Activated CD4-positive, alpha-beta T cell treated with anti-CD3 and anti-CD28 coated beads for 36 hours (primary cell): ENCODE results near the gene YTHDC2. TPM values are rescaled to one million over a fixed set of nuclear protein-coding genes. Genes with fewer than 3 reads are reported as not detected.
"Not testable (repeated sequence)": the region's sequence is repeated elsewhere in the genome, so short reads cannot be mapped to it uniquely, and the experiment has no call there.

ENCODE experiments used
- ATAC-seq: fragments of 200-7000 bp; cut with Tn5 transposase; one replicate; pipeline ENCODE4 v1.10.0; 2021; ENCODE audit warnings: mild to moderate bottlenecking, moderate library complexity
- CTCF ChIA-PET: fragments of 350-600 bp; sonication (Branson Sonifier 250); formaldehyde crosslinking; loops from one replicate; lab custom pipeline; 2021; ENCODE audit warnings: antibody characterized with exemption; lab: Charles Lee
- POLR2A ChIA-PET: fragments of 350-600 bp; sonication (Branson Sonifier 250); formaldehyde crosslinking; loops from one replicate; lab custom pipeline; 2021; ENCODE audit warnings: antibody characterized with exemption, inconsistent platforms; lab: Charles Lee
- DNase-seq: peaks from one replicate; pipeline ENCODE4 v3.0.0-alpha.2; 2020
- H3K27ac Mint-ChIP-seq: one replicate; pipeline ENCODE4 v1.8.0; 2021; ENCODE audit warnings: mixed read lengths
- H3K27me3 Mint-ChIP-seq: one replicate; pipeline ENCODE4 v1.8.0; 2021; ENCODE audit warnings: mixed read lengths
- H3K36me3 Mint-ChIP-seq: one replicate; pipeline ENCODE4 v1.8.0; 2021; ENCODE audit warnings: low read depth, mixed read lengths
- H3K4me1 Mint-ChIP-seq: one replicate; pipeline ENCODE4 v1.8.0; 2021; ENCODE audit warnings: mixed read lengths
- H3K4me3 Mint-ChIP-seq: one replicate; pipeline ENCODE4 v1.8.0; 2021; ENCODE audit warnings: mild to moderate bottlenecking, moderate library complexity, mixed read lengths
- H3K9me3 Mint-ChIP-seq: one replicate; pipeline ENCODE4 v1.8.0; 2021; ENCODE audit warnings: low read depth, mixed read lengths
- intact Hi-C, 2 experiments: fragments of 100-400 bp; cut with DNase I in 1 of 2; cut with micrococcal nuclease in 1 of 2; formaldehyde crosslinking; loops; one replicate each; pipeline versions ENCODE4 v1.14.2 to v1.15.1; 2022 to 2024; cut with DNase I, micrococcal nuclease
- total RNA-seq, 2 experiments: library from RNA; stranded (reverse); gene quantifications; one replicate each; pipeline ENCODE4 v1.2.3, GENCODE V29; 2021

The YTHDC2 gene
- total RNA-seq, 2 experiments from 2014 or later, result 19.0 to 28.7 TPM

GRCh38 chr5:113603246-113603645 lies 89.8 kb downstream of the YTHDC2 start:
- H3K36me3 Mint-ChIP-seq, H3K4me1 Mint-ChIP-seq, H3K9me3 Mint-ChIP-seq, H3K27me3 Mint-ChIP-seq, H3K4me3 Mint-ChIP-seq, POLR2A ChIA-PET, H3K27ac Mint-ChIP-seq, ATAC-seq, DNase-seq, intact Hi-C loops: not testable (repeated sequence)
- CTCF ChIA-PET, result interaction anchor here (1.2 to 4.8 kb wide), 5 partner anchors 9 to 608 kb away, joined by 3 to 27 read pairs (median 9); no protein-coding TSS in a partner anchor

- Mint-ChIP-seq H3K27ac (no peak overlapping the region), H3K4me3 (no peak overlapping the region), H3K27me3 (peaks cover 10% of the 10 kb centered on the region), H3K36me3 (no peaks in the 10 kb centered on the region), H3K9me3 (no peaks in the 10 kb centered on the region), H3K4me1 (no peaks in the 10 kb centered on the region)
- ATAC-seq (peak; percentile 93), DNase-seq (peak; percentile 52)
- POLR2A ChIA-PET, result no interaction called here
- intact Hi-C loops, result loop anchor here (1.0 to 5.0 kb wide), 6 partner anchors 227 to 1434 kb away; no protein-coding TSS in a partner anchor
- CTCF ChIA-PET, result interaction anchor here (0.5 to 4.8 kb wide), 14 partner anchors 8 to 1640 kb away, joined by 3 to 27 read pairs (median 4); no protein-coding TSS in a partner anchor
Observed at GRCh38 chr5:113606298-113607134, 93.0 kb downstream of the YTHDC2 start.

- Mint-ChIP-seq H3K27me3 (peaks cover 10% of the 10 kb centered on the region), H3K27ac (no peak overlapping the region), H3K4me1 (no peaks in the 10 kb centered on the region), H3K36me3 (no peaks in the 10 kb centered on the region), H3K9me3 (no peaks in the 10 kb centered on the region), H3K4me3 (no peak overlapping the region)
- ATAC-seq, result no peak
- intact Hi-C loops, result loop anchor here (5.0 kb wide), 3 partner anchors 610 to 1435 kb away; no protein-coding TSS in a partner anchor
- DNase-seq, result no peak
- ChIA-PET POLR2A (no interaction called here), CTCF (interaction anchor here (0.7 to 1.7 kb wide), 9 partner anchors 11 to 1445 kb away, joined by 3 to 5 read pairs (median 4); no protein-coding TSS in a partner anchor)
Observed at GRCh38 chr5:113607361-113607760, 93.9 kb downstream of the YTHDC2 start.

GRCh38 chr5:113608113-113608596 lies 94.7 kb downstream of the YTHDC2 start:
- Mint-ChIP-seq H3K36me3 (no peaks in the 10 kb centered on the region), H3K27ac (no peak overlapping the region), H3K27me3 (peaks cover 10% of the 10 kb centered on the region), H3K4me3 (no peak overlapping the region), H3K4me1 (no peaks in the 10 kb centered on the region), H3K9me3 (no peaks in the 10 kb centered on the region)
- POLR2A ChIA-PET, result interaction anchor here (0.5 kb wide), 1 partner anchor 216 kb away, joined by 3 read pairs; no protein-coding TSS in a partner anchor
- intact Hi-C loops, result loop anchor here (5.0 kb wide), 3 partner anchors 611 to 1436 kb away; no protein-coding TSS in a partner anchor
- DNase-seq (no peak), ATAC-seq (no peak)
- CTCF ChIA-PET, result interaction anchor here (0.7 to 1.7 kb wide), 15 partner anchors 12 to 1550 kb away, joined by 3 to 5 read pairs (median 4); no protein-coding TSS in a partner anchor

GRCh38 chr5:113612060-113612496 lies 98.6 kb downstream of the YTHDC2 start:
- POLR2A ChIA-PET, result no interaction called here
- H3K27ac Mint-ChIP-seq, result no peak overlapping the region
- H3K27me3 Mint-ChIP-seq, result peaks cover 2% of the 10 kb centered on the region

GRCh38 chr5:113614191-113614590 lies 100.7 kb downstream of the YTHDC2 start:
- ATAC-seq, result no peak
- intact Hi-C loops, result loop anchor here in 1 of 2 experiments (5.0 kb wide), 2 partner anchors 1178 to 1453 kb away; no protein-coding TSS in a partner anchor
- DNase-seq, result no peak
- no peak overlapping the region for H3K27ac Mint-ChIP-seq
- ChIA-PET POLR2A (no interaction called here), CTCF (interaction anchor here (0.7 to 1.9 kb wide), 3 partner anchors 8 to 50 kb away, joined by 3 to 9 read pairs (median 7); no protein-coding TSS in a partner anchor)
- H3K4me1 Mint-ChIP-seq, result peaks cover 3% of the 10 kb centered on the region
- H3K9me3 Mint-ChIP-seq, result peaks cover 2% of the 10 kb centered on the region
- H3K27me3 Mint-ChIP-seq, result peaks cover 2% of the 10 kb centered on the region
- H3K4me3 Mint-ChIP-seq, result no peak overlapping the region
- H3K36me3 Mint-ChIP-seq, result no peaks in the 10 kb centered on the region

More at GRCh38 chr5:113612060-113612496, 98.6 kb downstream of the YTHDC2 start:
- CTCF ChIA-PET, result interaction anchor here (0.6 to 2.1 kb wide), 31 partner anchors 9 to 1980 kb away, joined by 3 to 31 read pairs (median 4); no protein-coding TSS in a partner anchor
- ATAC-seq (no peak), DNase-seq (no peak)
- H3K36me3 Mint-ChIP-seq, result no peaks in the 10 kb centered on the region
- no peaks in the 10 kb centered on the region for H3K9me3 Mint-ChIP-seq
- intact Hi-C loops, result loop anchor here (1.0 to 5.0 kb wide), 5 partner anchors 52 to 1634 kb away; no protein-coding TSS in a partner anchor
- peaks cover 3% of the 10 kb centered on the region for H3K4me1 Mint-ChIP-seq
- no peak overlapping the region for H3K4me3 Mint-ChIP-seq

- H3K4me1 Mint-ChIP-seq, result peaks cover 3% of the 10 kb centered on the region
- no peak for DNase-seq
- no peak for ATAC-seq
- POLR2A ChIA-PET, result no interaction called here
- CTCF ChIA-PET, result interaction anchor here (1.9 kb wide), 1 partner anchor 9 kb away, joined by 7 read pairs; no protein-coding TSS in a partner anchor
- no peak overlapping the region for H3K4me3 Mint-ChIP-seq
- H3K9me3 Mint-ChIP-seq, result peaks cover 2% of the 10 kb centered on the region
- H3K27me3 Mint-ChIP-seq, result no peaks in the 10 kb centered on the region
- H3K27ac Mint-ChIP-seq, result no peak overlapping the region
- H3K36me3 Mint-ChIP-seq, result no peaks in the 10 kb centered on the region
- intact Hi-C loops, result no loop called here
Observed at GRCh38 chr5:113615708-113616107, 102.2 kb downstream of the YTHDC2 start.

GRCh38 chr5:113617191-113617796 lies 103.8 kb downstream of the YTHDC2 start:
- H3K4me1 Mint-ChIP-seq, result peaks cover 3% of the 10 kb centered on the region
- CTCF ChIA-PET, result interaction anchor here (0.7 to 0.8 kb wide), 2 partner anchors 835 to 1692 kb away, joined by 3 to 4 read pairs; no protein-coding TSS in a partner anchor
- no peaks in the 10 kb centered on the region for H3K27me3 Mint-ChIP-seq
- ATAC-seq (no peak), DNase-seq (no peak)
- H3K27ac Mint-ChIP-seq, result no peak overlapping the region
- no peaks in the 10 kb centered on the region for H3K36me3 Mint-ChIP-seq
- POLR2A ChIA-PET, result interaction anchor here (0.7 kb wide), 1 partner anchor 183 kb away, joined by 3 read pairs; no protein-coding TSS in a partner anchor
- no peak overlapping the region for H3K4me3 Mint-ChIP-seq
- intact Hi-C loops, result no loop called here
- peaks cover 2% of the 10 kb centered on the region for H3K9me3 Mint-ChIP-seq

- Mint-ChIP-seq H3K4me3 (no peak overlapping the region), H3K9me3 (no peaks in the 10 kb centered on the region), H3K36me3 (no peaks in the 10 kb centered on the region), H3K4me1 (no peaks in the 10 kb centered on the region), H3K27me3 (peaks cover 19% of the 10 kb centered on the region), H3K27ac (no peak overlapping the region)
- ChIA-PET CTCF (interaction anchor here (1.2 kb wide), 1 partner anchor 31 kb away, joined by 3 read pairs; no protein-coding TSS in a partner anchor), POLR2A (no interaction called here)
- DNase-seq, result no peak
- intact Hi-C loops, result no loop called here
- ATAC-seq, result no peak
Observed at GRCh38 chr5:113632996-113633395, 119.5 kb downstream of the YTHDC2 start.

GRCh38 chr5:113634957-113635356 lies 121.5 kb downstream of the YTHDC2 start:
- ChIA-PET POLR2A (no interaction called here), CTCF (interaction anchor here (0.8 kb wide), 1 partner anchor 23 kb away, joined by 3 read pairs; no protein-coding TSS in a partner anchor)
- intact Hi-C loops, result no loop called here
- Mint-ChIP-seq H3K4me3 (no peak overlapping the region), H3K27ac (no peak overlapping the region), H3K27me3 (peaks cover 18% of the 10 kb centered on the region), H3K36me3 (no peaks in the 10 kb centered on the region), H3K9me3 (peaks cover 3% of the 10 kb centered on the region), H3K4me1 (no peaks in the 10 kb centered on the region)
- ATAC-seq (no peak), DNase-seq (no peak)
